ENCODE results near the gene PLCE1.

Gene PLCE1

GRCh38 chr10:94024407-94024806 lies 30.7 kb downstream of the PLCE1 start:
- no peak for DNase-seq (ENCODE audit: low read depth)

GRCh38 chr10:94025806-94026205 lies 32.1 kb downstream of the PLCE1 start:
- no peak for DNase-seq (ENCODE audit: low read depth)

GRCh38 chr10:94027197-94027596 lies 33.5 kb downstream of the PLCE1 start:
- no peak for DNase-seq (ENCODE audit: low read depth)

GRCh38 chr10:94029955-94030354 lies 36.2 kb downstream of the PLCE1 start:
- no peak for DNase-seq (ENCODE audit: low read depth)

DNA sequence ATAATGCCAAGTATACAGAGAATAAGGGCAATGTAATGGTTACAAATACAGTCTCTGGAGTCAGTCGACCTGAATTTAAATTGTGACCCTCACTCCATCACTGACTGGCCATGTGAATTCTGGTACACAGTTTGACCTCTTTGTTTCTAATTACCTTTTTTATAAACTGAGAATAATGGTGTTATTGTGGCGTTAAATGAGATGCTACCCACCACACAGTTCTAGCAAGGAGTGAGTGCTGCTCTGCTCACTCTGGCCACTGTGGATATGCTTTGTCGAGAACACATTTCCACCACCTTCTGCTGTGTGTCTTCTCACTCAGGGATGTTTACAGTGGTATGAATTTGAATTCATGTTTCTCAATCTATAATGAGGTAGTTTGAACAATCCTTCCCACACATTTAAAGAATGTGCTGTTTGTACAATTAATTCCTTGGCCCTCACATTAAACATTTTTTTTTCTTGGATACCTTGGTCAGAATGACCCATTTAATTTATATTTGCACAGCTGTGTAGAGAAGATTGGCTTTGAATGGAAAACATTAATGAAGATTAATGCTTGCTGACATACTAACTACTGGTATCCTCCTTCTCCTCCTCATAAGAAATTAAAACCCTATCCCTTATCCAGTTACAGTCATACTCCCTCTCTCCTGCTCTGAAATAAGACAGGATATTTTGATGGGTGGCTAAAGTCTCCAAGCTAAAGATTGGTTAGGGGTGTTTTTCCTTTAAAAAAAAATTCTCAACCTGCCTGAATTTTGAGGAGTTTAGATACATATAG lies 42.4 kb downstream of the PLCE1 start:
- no peak for DNase-seq (ENCODE audit: low read depth)

DNA sequence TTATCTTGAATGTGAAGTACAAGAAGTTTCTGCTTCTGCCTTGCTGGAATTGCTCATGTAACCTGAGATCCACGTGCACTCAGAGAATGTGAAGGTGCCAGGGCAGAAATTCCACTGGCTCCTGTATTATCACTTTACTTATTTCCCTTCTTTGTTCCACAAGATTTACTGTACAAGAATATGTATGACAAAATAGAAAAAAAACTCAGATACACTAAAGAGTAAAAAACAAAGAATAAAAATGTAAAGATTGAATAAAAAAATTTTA lies 43.0 kb downstream of the PLCE1 start:
- no peak for DNase-seq (ENCODE audit: low read depth)

- no peak for DNase-seq (ENCODE audit: low read depth)
Measured at GRCh38 chr10:94037286-94037685, 43.6 kb downstream of the PLCE1 start.

DNA sequence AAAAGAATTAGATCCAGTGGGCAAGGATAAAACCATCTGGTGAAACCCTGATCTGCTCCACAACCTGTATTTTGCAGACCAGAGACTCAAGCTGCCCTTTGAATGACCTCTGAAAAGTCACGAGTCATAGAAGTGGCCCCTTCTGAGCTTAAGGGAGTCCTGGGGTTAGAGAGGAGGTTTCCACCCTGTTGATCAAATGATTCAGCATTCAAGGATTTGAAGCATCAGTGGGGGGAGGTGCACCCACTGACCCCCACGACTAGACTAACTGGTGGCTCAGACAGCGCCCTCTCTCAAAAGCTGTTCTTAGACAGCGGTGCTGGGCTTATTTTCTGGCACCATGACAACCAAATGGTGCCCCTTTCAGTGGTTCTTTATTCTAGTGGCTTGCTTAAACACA lies 44.3 kb downstream of the PLCE1 start:
- DNase-seq (ENCODE audit: low read depth): no peak

- DNase-seq (ENCODE audit: low read depth): no peak
Measured at GRCh38 chr10:94041206-94041605, 47.5 kb downstream of the PLCE1 start.

GRCh38 chr10:94042001-94042833 lies 48.5 kb downstream of the PLCE1 start:
- DNase-seq (ENCODE audit: low read depth): peak; percentile 64

DNA sequence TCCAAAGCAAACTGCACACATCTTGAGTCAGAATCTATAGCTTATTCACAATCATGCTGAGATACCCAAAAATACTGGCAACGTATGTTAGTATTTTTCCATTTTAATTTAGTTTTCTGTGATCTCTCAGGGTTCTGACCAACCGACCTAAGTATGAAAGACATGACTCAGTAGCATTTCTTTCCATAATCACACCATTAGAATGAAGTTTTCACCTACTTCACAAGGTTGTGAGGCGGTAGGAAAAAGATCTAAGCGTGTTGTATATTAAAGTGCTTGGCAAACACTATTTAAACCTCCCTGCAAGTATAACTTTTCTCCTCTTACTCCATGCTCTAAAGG lies 49.1 kb downstream of the PLCE1 start:
- DNase-seq (ENCODE audit: low read depth): no peak

All from GM04504 (cell line).